HG02623 (cell line): ENCODE results near the gene ATP5IF1.

Experiments used
- ATAC-seq: cut with Tn5 transposase; IDR thresholded peaks from one replicate; pipeline ENCODE4 v1.9.1; 2021; ENCODE audit warnings: moderate library complexity; ENCODE audit not compliant: unreplicated experiment

ATP5IF1 gene

DNA sequence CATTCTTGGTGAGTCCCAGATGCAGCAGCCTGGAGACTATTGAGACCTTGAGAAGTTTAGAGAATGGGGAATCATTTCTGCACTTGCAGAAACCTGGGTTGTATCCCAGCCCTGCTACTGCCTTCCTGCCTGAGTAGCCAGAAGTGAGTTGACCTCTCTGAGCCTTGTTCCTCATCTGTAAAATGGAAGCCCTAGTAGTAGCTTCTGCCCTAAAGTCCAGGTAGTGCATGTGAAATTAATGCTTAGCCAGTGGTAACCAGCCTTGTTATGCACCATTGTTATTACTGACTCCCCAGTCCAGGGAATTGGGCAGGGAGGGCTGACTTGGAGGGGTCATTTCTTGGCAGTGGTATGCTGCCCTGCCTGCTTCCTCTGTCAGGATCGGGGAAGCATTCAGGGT, 29.0 kb downstream of the ATP5IF1 start:
- no peak for ATAC-seq

DNA sequence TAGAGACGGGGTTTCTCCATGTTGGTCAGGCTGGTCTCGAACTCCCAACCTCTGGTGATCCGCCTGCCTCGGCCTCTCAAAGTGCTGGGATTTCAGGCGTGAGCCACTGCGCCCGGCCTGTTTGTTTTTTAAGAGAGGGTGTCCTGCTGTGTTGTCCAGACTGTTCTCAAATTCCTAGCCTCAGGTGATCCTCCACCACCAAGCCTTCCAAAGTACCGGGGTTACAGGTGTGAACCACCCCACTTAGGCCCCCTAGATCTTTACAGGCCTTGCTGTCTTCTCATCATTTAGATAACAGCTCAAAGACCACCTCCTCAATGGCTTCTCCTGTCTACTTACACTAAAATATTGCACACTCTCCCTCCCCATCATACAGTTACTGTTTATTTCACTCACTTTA, 29.7 kb downstream of the ATP5IF1 start:
- ATAC-seq: no peak

DNA sequence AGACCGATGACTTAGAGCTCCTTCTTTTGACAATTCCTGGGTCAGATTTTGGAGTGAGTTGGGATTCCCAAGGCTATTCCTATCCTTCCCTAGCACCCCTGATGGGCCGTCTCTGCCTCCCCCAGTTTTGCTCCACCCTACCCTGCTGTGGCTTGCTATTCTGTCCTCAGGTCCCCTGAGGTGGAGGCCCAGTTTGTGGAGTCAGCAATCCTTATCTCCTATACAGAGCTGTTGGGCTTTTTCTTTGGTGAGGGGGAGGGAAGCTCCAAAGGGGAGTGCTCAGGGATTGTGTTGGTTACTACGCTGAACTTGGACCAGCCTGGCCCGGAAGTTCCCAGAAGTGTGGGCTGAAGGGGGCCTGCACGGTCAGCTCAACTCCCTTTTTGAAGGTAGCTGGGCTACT, 31.0 kb downstream of the ATP5IF1 start:
- no peak for ATAC-seq

GRCh38 chr1:28267633-28268032, 31.7 kb downstream of the ATP5IF1 start:
- ATAC-seq: no peak

DNA sequence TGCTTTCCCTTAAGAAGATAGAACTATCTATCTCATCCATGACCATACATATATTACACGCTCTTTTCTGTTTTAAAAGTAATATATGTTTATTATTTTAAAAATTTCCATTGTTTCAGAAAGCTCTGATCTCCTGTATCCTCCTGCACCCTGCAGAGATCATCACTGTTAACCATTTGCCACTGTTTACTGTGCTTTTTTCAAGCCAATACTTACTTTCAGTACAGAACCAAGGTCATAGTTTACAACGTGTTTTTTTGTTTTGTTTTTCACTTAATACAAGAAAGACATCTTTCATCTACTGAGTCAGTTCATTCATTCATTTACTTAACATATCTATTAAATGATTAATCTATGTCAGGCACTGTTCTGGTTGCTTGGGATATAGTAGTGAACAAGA, 33.6 kb downstream of the ATP5IF1 start:
- no peak for ATAC-seq

DNA sequence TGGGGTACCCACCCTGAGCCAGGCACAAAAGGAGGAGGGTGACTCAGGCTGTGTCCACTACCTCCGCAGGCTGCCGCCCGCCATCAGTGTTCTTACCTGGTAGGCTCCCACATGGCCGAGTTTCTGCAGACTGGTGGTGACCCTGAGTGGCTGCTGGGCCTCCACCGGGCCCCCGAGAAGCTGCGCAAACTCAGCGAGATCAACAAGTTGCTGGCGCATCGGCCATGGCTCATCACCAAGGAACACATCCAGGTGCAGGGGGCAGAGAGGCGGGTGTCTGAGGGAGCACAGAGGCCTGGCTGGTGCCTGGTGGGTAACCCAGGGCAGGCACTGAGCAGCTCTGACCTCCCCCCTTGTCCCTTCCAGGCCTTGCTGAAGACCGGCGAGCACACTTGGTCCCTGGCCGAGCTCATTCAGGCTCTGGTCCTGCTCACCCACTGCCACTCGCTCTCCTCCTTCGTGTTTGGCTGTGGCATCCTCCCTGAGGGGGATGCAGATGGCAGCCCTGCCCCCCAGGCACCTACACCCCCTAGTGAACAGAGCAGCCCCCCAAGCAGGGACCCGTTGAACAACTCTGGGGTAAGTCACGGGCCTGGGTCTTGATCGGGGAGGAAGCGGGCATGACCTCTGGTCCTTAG, 36.4 kb downstream of the ATP5IF1 start:
- no peak for ATAC-seq

DNA sequence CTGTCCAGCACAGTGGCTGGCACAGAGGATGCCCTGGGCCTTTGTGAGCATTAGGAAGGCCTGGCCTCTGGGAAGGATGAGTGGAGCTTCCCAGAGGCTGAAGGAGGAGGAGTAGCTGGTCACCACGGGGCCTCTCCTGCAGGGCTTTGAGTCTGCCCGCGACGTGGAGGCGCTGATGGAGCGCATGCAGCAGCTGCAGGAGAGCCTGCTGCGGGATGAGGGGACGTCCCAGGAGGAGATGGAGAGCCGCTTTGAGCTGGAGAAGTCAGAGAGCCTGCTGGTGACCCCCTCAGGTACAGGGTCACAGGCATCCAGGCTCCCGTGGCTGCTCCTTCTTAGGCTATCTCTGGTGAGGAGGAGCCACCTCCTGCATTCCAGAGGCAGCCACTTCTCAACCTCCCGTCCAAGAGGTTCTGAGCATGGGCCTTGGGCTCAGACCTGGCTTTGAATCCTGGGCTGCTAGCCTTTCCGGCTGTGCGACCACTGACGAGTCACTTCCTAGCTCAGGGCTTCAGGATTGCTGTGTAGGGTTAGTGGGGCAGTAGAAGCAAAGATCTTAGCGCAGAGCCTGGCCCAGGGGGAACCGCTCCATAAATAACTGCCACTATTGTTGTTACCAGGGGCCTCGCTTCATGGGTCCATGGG, 37.4 kb downstream of the ATP5IF1 start:
- no peak for ATAC-seq

GRCh38 chr1:28278763-28279162, 42.8 kb downstream of the ATP5IF1 start:
- no peak for ATAC-seq

DNA sequence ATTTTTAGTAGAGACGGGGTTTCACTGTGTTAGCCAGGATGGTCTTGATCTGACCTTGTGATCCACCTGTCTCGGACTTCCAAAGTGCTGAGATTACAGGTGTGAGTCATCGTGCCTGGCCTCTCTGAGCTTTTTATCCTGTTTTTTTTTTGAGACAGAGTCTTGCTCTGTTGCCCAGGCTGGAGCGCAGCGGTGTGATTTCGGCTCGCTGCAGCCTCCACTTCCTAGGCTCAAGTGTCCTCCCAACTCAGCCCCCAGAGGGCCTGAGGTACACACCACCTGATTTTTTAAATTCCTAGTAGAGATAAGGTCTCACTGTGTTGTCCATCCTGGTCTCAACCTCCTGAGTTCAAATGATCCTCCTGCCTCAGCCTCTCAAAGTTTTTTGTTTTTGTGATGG, 43.8 kb downstream of the ATP5IF1 start:
- no peak for ATAC-seq

GRCh38 chr1:28280501-28280900, 44.6 kb downstream of the ATP5IF1 start:
- no peak for ATAC-seq

DNA sequence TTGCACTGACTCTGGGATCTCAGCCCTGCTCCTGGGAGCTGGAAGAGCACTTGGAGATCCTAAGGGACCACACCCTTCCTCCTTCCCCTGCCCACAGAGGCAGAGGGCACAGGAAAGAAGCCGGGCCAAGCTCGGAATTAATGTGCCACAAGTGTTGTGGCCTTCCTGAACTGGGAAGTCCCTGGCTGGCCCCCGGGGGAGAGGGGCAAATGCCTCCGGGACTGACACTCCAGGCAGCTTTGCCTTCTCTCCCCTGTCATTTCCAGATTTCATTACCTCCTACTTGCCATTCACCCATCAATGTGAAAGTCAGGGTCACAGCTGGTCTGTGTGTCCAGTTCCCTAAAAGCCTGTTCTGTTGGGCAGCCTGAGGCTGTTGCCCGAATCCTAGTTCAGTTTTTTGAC, 45.1 kb downstream of the ATP5IF1 start:
- ATAC-seq: no peak

GRCh38 chr1:28281608-28282425, 45.9 kb downstream of the ATP5IF1 start:
- no peak for ATAC-seq

GRCh38 chr1:28282426-28283407, 46.8 kb downstream of the ATP5IF1 start:
- ATAC-seq: no peak

- no peak for ATAC-seq
Measured at GRCh38 chr1:28286111-28286510, 50.2 kb downstream of the ATP5IF1 start.
